ENCODE results near the gene CD226.

DNA sequence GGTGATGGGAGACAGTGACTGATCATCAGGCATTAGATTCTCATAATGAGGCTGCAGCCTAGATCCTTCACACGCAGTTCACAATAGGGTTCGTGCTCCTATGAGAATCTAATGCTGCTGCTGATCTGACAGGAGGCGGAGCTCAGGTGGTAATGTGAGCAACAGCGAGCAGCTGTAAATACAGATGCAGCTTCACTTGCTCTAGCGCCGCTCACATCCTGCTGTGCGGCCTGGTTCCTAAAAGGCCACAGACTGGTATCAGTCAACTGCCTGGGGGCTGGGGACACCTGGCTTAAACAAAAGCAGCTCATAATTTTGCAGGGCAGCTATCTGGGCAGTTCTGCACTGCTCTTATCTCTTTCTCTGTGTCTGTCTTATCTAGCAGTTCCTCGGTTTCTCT is 20.4 kb upstream of the CD226 start:
- TF ChIP-seq ZBTB8A (tag by site-specific recombination; IDR thresholded peaks at IDR 0.05): no peak
- no peak for TF ChIP-seq ZNF121 (tag by site-specific recombination; IDR thresholded peaks at IDR 0.05)
- TF ChIP-seq, protein P1, sequence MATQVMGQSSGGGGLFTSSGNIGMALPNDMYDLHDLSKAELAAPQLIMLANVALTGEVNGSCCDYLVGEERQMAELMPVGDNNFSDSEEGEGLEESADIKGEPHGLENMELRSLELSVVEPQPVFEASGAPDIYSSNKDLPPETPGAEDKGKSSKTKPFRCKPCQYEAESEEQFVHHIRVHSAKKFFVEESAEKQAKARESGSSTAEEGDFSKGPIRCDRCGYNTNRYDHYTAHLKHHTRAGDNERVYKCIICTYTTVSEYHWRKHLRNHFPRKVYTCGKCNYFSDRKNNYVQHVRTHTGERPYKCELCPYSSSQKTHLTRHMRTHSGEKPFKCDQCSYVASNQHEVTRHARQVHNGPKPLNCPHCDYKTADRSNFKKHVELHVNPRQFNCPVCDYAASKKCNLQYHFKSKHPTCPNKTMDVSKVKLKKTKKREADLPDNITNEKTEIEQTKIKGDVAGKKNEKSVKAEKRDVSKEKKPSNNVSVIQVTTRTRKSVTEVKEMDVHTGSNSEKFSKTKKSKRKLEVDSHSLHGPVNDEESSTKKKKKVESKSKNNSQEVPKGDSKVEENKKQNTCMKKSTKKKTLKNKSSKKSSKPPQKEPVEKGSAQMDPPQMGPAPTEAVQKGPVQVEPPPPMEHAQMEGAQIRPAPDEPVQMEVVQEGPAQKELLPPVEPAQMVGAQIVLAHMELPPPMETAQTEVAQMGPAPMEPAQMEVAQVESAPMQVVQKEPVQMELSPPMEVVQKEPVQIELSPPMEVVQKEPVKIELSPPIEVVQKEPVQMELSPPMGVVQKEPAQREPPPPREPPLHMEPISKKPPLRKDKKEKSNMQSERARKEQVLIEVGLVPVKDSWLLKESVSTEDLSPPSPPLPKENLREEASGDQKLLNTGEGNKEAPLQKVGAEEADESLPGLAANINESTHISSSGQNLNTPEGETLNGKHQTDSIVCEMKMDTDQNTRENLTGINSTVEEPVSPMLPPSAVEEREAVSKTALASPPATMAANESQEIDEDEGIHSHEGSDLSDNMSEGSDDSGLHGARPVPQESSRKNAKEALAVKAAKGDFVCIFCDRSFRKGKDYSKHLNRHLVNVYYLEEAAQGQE (tag by site-specific recombination; IDR thresholded peaks at IDR 0.05): no peak
- TF ChIP-seq SETDB1 (IDR thresholded peaks at IDR 0.05; ENCODE audit: insufficient read length, low read length): no peak
- TF ChIP-seq ZNF350 (tag by site-specific recombination; IDR thresholded peaks at IDR 0.05): no peak
- TF ChIP-seq, protein P2, sequence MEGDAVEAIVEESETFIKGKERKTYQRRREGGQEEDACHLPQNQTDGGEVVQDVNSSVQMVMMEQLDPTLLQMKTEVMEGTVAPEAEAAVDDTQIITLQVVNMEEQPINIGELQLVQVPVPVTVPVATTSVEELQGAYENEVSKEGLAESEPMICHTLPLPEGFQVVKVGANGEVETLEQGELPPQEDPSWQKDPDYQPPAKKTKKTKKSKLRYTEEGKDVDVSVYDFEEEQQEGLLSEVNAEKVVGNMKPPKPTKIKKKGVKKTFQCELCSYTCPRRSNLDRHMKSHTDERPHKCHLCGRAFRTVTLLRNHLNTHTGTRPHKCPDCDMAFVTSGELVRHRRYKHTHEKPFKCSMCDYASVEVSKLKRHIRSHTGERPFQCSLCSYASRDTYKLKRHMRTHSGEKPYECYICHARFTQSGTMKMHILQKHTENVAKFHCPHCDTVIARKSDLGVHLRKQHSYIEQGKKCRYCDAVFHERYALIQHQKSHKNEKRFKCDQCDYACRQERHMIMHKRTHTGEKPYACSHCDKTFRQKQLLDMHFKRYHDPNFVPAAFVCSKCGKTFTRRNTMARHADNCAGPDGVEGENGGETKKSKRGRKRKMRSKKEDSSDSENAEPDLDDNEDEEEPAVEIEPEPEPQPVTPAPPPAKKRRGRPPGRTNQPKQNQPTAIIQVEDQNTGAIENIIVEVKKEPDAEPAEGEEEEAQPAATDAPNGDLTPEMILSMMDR (tag by site-specific recombination; IDR thresholded peaks at IDR 0.05): no peak
- no peak for TF ChIP-seq ZNF791 (tag by site-specific recombination; IDR thresholded peaks at IDR 0.05)
- TF ChIP-seq ZBTB48 (tag by site-specific recombination; IDR thresholded peaks at IDR 0.05): no peak
- no peak for TF ChIP-seq ZNF239 (tag by site-specific recombination; IDR thresholded peaks at IDR 0.05)
- TF ChIP-seq, protein P3, sequence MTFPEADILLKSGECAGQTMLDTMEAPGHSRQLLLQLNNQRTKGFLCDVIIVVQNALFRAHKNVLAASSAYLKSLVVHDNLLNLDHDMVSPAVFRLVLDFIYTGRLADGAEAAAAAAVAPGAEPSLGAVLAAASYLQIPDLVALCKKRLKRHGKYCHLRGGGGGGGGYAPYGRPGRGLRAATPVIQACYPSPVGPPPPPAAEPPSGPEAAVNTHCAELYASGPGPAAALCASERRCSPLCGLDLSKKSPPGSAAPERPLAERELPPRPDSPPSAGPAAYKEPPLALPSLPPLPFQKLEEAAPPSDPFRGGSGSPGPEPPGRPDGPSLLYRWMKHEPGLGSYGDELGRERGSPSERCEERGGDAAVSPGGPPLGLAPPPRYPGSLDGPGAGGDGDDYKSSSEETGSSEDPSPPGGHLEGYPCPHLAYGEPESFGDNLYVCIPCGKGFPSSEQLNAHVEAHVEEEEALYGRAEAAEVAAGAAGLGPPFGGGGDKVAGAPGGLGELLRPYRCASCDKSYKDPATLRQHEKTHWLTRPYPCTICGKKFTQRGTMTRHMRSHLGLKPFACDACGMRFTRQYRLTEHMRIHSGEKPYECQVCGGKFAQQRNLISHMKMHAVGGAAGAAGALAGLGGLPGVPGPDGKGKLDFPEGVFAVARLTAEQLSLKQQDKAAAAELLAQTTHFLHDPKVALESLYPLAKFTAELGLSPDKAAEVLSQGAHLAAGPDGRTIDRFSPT (tag by site-specific recombination; IDR thresholded peaks at IDR 0.05): no peak
- no peak for TF ChIP-seq ZFP37 (tag by site-specific recombination; IDR thresholded peaks at IDR 0.05)
- TF ChIP-seq, protein P4, sequence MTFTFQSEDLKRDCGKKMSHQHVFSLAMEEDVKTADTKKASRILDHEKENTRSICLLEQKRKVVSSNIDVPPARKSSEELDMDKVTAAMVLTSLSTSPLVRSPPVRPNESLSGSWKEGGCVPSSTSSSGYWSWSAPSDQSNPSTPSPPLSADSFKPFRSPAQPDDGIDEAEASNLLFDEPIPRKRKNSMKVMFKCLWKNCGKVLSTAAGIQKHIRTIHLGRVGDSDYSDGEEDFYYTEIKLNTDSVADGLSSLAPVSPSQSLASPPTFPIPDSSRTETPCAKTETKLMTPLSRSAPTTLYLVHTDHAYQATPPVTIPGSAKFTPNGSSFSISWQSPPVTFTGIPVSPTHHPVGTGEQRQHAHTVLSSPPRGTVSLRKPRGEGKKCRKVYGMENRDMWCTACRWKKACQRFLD (tag by site-specific recombination; IDR thresholded peaks at IDR 0.05): no peak

Data from HEK293 (cell line).